Neural cell (in vitro differentiated cells): ENCODE results near the gene OSBPL5. TPM values are rescaled to one million over a fixed set of nuclear protein-coding genes. Genes with fewer than 3 reads are reported as not detected.

Source experiments
- H2AFZ ChIP-seq: fragments of 200-600, 300-800 bp; sonication (generic), shearing (Covaris generic); 2 replicates; pipeline ENCODE4 v1.6.0; 2014; ENCODE audit warnings: low read depth, mild to moderate bottlenecking, antibody characterized with exemption, low read length, moderate library complexity
- H3F3A ChIP-seq: fragments of 200-600 bp; shearing (Covaris generic); 2 replicates; pipeline ENCODE4 v1.6.1; 2016; ENCODE audit warnings: mild to moderate bottlenecking, moderate library complexity, mixed read lengths, antibody characterized with exemption, low read length; ENCODE audit not compliant: insufficient read depth, poor library complexity, severe bottlenecking
- H3K27ac ChIP-seq: fragments of 200-600, 300-800 bp; sonication (generic), shearing (Covaris generic); 2 replicates; pipeline ENCODE4 v1.5.1; 2014; ENCODE audit warnings: mild to moderate bottlenecking, low read length, moderate library complexity
- H3K27me3 ChIP-seq: fragments of 300-800, 200-600 bp; sonication (generic), shearing (Covaris generic); 2 replicates; pipeline ENCODE4 v1.6.0; 2014; ENCODE audit warnings: mild to moderate bottlenecking, low read depth, low read length, moderate library complexity; ENCODE audit not compliant: insufficient read depth
- H3K36me3 ChIP-seq: fragments of 300-800, 200-600 bp; sonication (generic), shearing (Covaris generic); 2 replicates; pipeline ENCODE4 v1.5.1; 2014; ENCODE audit warnings: mild to moderate bottlenecking, antibody characterized with exemption, low read length, moderate library complexity; ENCODE audit not compliant: insufficient read depth
- H3K4me2 ChIP-seq: fragments of 300-800, 200-600 bp; sonication (generic), shearing (Covaris generic); 2 replicates; pipeline ENCODE4 v1.6.0; 2014; ENCODE audit warnings: mild to moderate bottlenecking, low read length
- H3K4me3 ChIP-seq: fragments of 300-800, 200-600 bp; sonication (generic), shearing (Covaris generic); 2 replicates; pipeline ENCODE4 v1.5.1; 2014; ENCODE audit warnings: mild to moderate bottlenecking, low read length, moderate library complexity
- H3K79me2 ChIP-seq: fragments of 200-600 bp; shearing (Covaris generic); replicated peaks from 2 replicates; pipeline ENCODE4 v1.6.0; 2014; ENCODE audit warnings: mild to moderate bottlenecking, low read length, moderate library complexity; ENCODE audit not compliant: insufficient read depth
- H3K9ac ChIP-seq: fragments of 300-800, 200-600 bp; sonication (generic), shearing (Covaris generic); 2 replicates; pipeline ENCODE4 v1.6.1; 2016; ENCODE audit warnings: mild to moderate bottlenecking, low read length, mixed read lengths
- H3K9me2 ChIP-seq: fragments of 200-600 bp; shearing (Covaris generic); 2 replicates; pipeline ENCODE4 v1.6.1; 2016; ENCODE audit warnings: mild to moderate bottlenecking, low read length, mixed read lengths; ENCODE audit not compliant: insufficient read depth
- H3K9me3 ChIP-seq: fragments of 200-600, 300-800 bp; sonication (generic), shearing (Covaris generic); 2 replicates; pipeline ENCODE4 v1.6.1; 2016; ENCODE audit warnings: mild to moderate bottlenecking, mixed run types, low read length, moderate library complexity, mixed read lengths
- H4K20me1 ChIP-seq: fragments of 200-600 bp; shearing (Covaris generic); 2 replicates; pipeline ENCODE4 v1.6.1; 2016; ENCODE audit warnings: mild to moderate bottlenecking, mixed run types; ENCODE audit not compliant: insufficient read depth
- CTCF ChIP-seq: fragments of 450-650 bp; IDR thresholded peaks from 2 replicates; pipeline ENCODE4 v1.5.1; 2014; ENCODE audit warnings: antibody characterized with exemption, mild to moderate bottlenecking, moderate library complexity; ENCODE audit not compliant: poor library complexity, severe bottlenecking
- EP300 ChIP-seq: fragments of 450-650 bp; conservative IDR thresholded peaks from 2 replicates; pipeline ENCODE4 v1.6.1; 2014; ENCODE audit warnings: antibody characterized with exemption, mild to moderate bottlenecking, moderate library complexity; ENCODE audit not compliant: poor library complexity, severe bottlenecking
- EZH2 ChIP-seq: fragments of 200-600, 300-800 bp; shearing (Covaris generic), sonication (generic); IDR thresholded peaks from 2 replicates; pipeline ENCODE4 v1.6.1; 2014; ENCODE audit warnings: antibody characterized with exemption, low read length, borderline replicate concordance, mild to moderate bottlenecking; ENCODE audit not compliant: insufficient read depth, poor library complexity, severe bottlenecking
- MXI1 ChIP-seq: fragments of 450-650 bp; conservative IDR thresholded peaks from 2 replicates; pipeline ENCODE4 v1.6.1; 2014; ENCODE audit warnings: antibody characterized with exemption, mild to moderate bottlenecking; ENCODE audit not compliant: poor library complexity, severe bottlenecking
- POLR2AphosphoS5 ChIP-seq: IDR thresholded peaks from 2 replicates; pipeline ENCODE4 v1.6.1; 2012
- RAD21 ChIP-seq: fragments of 450-650 bp; conservative IDR thresholded peaks from 2 replicates; pipeline ENCODE4 v1.6.1; 2014; ENCODE audit warnings: antibody characterized with exemption, mild to moderate bottlenecking, moderate library complexity
- REST ChIP-seq: IDR thresholded peaks from 2 replicates; pipeline ENCODE4 v1.6.1; 2012; ENCODE audit warnings: borderline replicate concordance
- SMC3 ChIP-seq: fragments of 450-650 bp; conservative IDR thresholded peaks from 2 replicates; pipeline ENCODE4 v1.6.1; 2014; ENCODE audit warnings: antibody characterized with exemption, mild to moderate bottlenecking, moderate library complexity; ENCODE audit not compliant: poor library complexity
- TAF1 ChIP-seq: IDR thresholded peaks from 2 replicates; pipeline ENCODE4 v1.6.1; 2012; ENCODE audit warnings: low read depth
- polyA plus RNA-seq: library from polyadenylated mRNA; depleted of rRNA; stranded (reverse); fragments of >200 nt; gene quantifications from 2 replicates; pipeline ENCODE4 v1.2.3, GENCODE V29; 2014

OSBPL5 gene
- polyA plus RNA-seq, 1 donor from 2014 or later = 49.1 TPM

GRCh38 chr11:3085052-3085451 is 80.1 kb downstream of the OSBPL5 start:
- TF ChIP-seq POLR2AphosphoS5 (no peak), TAF1 (no peak), EP300 (no peak), SMC3 (no peak), REST (no peak), RAD21 (no peak), MXI1 (no peak), EZH2 (no peak), CTCF (no peak)
- Histone ChIP-seq H3K79me2 (no peaks in the 10 kb centered on the region), H3K27ac (no peak overlapping the region), H3K9me3 (no peaks in the 10 kb centered on the region), H3K27me3 (no peaks in the 10 kb centered on the region), H3K4me3 (no peak overlapping the region), H4K20me1 (no peaks in the 10 kb centered on the region), H3K36me3 (no peaks in the 10 kb centered on the region), H3K4me2 (no peak overlapping the region), H3K9me2 (no peaks in the 10 kb centered on the region), H2AFZ (no peak overlapping the region), H3K9ac (no peak overlapping the region), H3F3A (no peaks in the 10 kb centered on the region)

- TF ChIP-seq TAF1 = no peak
- no peak for TF ChIP-seq REST
- TF ChIP-seq EP300 = no peak
- no peak for TF ChIP-seq MXI1
- TF ChIP-seq EZH2 = no peak
- no peak for TF ChIP-seq SMC3
- TF ChIP-seq RAD21 = no peak
- TF ChIP-seq CTCF = no peak
- no peaks in the 10 kb centered on the region for H4K20me1 ChIP-seq
- no peak overlapping the region for H3K4me2 ChIP-seq
- no peaks in the 10 kb centered on the region for H3K9me2 ChIP-seq
- no peak overlapping the region for H3K9ac ChIP-seq
- H3K4me3 ChIP-seq = no peak overlapping the region
- no peaks in the 10 kb centered on the region for H3K79me2 ChIP-seq
- H2AFZ ChIP-seq = no peak overlapping the region
- H3K36me3 ChIP-seq = no peaks in the 10 kb centered on the region
- no peaks in the 10 kb centered on the region for H3K27me3 ChIP-seq
- H3F3A ChIP-seq = no peaks in the 10 kb centered on the region
- H3K27ac ChIP-seq = no peak overlapping the region
- H3K9me3 ChIP-seq = no peaks in the 10 kb centered on the region
Measured at GRCh38 chr11:3083321-3083720, 81.8 kb downstream of the OSBPL5 start.
